ENCODE measurements around the gene NUBP1. TPM values are rescaled to one million over a fixed set of nuclear protein-coding genes. Genes with fewer than 3 reads are reported as not detected.

The NUBP1 gene
- total and polyA plus RNA-seq, 7 experiments from 2014 or later, result 24.0 to 48.3 (median 26.1) TPM

GRCh38 chr16:10754941-10755340 is 11.3 kb downstream of the NUBP1 start:
- intact Hi-C loops (cut with micrococcal nuclease), result no loop called here
- no peak overlapping the region for H3K27ac Mint-ChIP-seq
- CTCF ChIA-PET, result no interaction called here

GRCh38 chr16:10756574-10756973 is 12.9 kb downstream of the NUBP1 start:
- Histone ChIP-seq H3K36me3 (ENCODE audit: control insufficient read depth in 2 of 3, insufficient read depth in 3 of 3, low read length in 3 of 3) (peaks cover 31 to 95% (median 34%) of the 10 kb centered on the region in 3 experiments), H3K27me3 (ENCODE audit: control insufficient read depth in 2 of 2, insufficient read depth in 2 of 2, low read length in 2 of 2) (no peaks in the 10 kb centered on the region), H3K4me1 (ENCODE audit: control insufficient read depth in 2 of 2, insufficient read depth in 2 of 2, low read length in 2 of 2) (no peaks in the 10 kb centered on the region), H3K4me3 (ENCODE audit: low read length) (no peak overlapping the region), H3K27ac (ENCODE audit: low read depth, low read length) (no peak overlapping the region), H3K9me3 (ENCODE audit: control insufficient read depth in 2 of 3, low read length in 3 of 3) (no peaks in the 10 kb centered on the region)
- no peak for DNase-seq
- no peak overlapping the region for H3K4me3 Mint-ChIP-seq
- intact Hi-C loops (cut with micrococcal nuclease), result no loop called here
- H3K27me3 Mint-ChIP-seq, result no peaks in the 10 kb centered on the region
- ChIA-PET CTCF (interaction anchor here (0.8 kb wide), 1 partner anchor 20 kb away, joined by 3 read pairs; no protein-coding TSS in a partner anchor), POLR2A (no interaction called here)
- peaks cover 22 to 65% (median 31%) of the 10 kb centered on the region in 5 donors for H3K36me3 Mint-ChIP-seq
- no peak for ATAC-seq
- H3K4me1 Mint-ChIP-seq, result peaks cover 0 to 12% (median 0%) of the 10 kb centered on the region in 7 donors
- H3K27ac Mint-ChIP-seq, result peak overlapping the region in 1 of 9 donors; percentile 10
- H3K9me3 Mint-ChIP-seq, result no peaks in the 10 kb centered on the region

More at GRCh38 chr16:10754941-10755340, 11.3 kb downstream of the NUBP1 start:
- ATAC-seq, result no peak
- Mint-ChIP-seq H3K27me3 (no peaks in the 10 kb centered on the region), H3K4me1 (peaks cover 0 to 20% (median 6%) of the 10 kb centered on the region in 7 donors), H3K9me3 (no peaks in the 10 kb centered on the region), H3K36me3 (peaks cover 14 to 58% (median 26%) of the 10 kb centered on the region in 5 donors), H3K4me3 (no peak overlapping the region)
- Histone ChIP-seq H3K9me3 (ENCODE audit: control insufficient read depth in 2 of 3, low read length in 3 of 3) (no peaks in the 10 kb centered on the region), H3K4me3 (ENCODE audit: low read length) (no peak overlapping the region), H3K4me1 (ENCODE audit: control insufficient read depth in 2 of 2, insufficient read depth in 2 of 2, low read length in 2 of 2) (no peaks in the 10 kb centered on the region), H3K27me3 (ENCODE audit: control insufficient read depth in 2 of 2, insufficient read depth in 2 of 2, low read length in 2 of 2) (no peaks in the 10 kb centered on the region), H3K27ac (ENCODE audit: low read depth, low read length) (no peak overlapping the region), H3K36me3 (ENCODE audit: control insufficient read depth in 2 of 3, insufficient read depth in 3 of 3, low read length in 3 of 3) (peaks cover 19 to 92% (median 26%) of the 10 kb centered on the region in 3 experiments)
- POLR2A ChIA-PET, result no interaction called here
- no peak for DNase-seq

DNA sequence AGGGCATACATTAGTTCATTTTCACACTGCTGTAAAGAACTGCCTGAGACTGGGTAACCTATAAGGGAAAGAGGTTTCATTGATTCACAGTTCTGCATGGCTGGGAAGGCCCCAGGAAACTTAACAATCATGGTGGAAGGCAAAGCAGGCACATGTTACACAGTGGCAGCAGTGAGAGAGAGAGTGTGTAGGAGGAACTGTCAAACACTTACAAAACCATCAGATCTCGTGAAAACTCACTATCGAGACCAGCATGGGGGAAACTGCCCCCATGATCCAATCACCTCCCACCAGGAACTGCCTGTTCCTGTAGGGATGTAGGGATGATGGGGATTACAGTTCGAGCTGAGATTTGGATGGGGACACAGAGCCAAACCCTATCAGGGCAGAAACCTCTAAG is 17.2 kb downstream of the NUBP1 start:
- peaks cover 0 to 20% (median 4%) of the 10 kb centered on the region in 7 donors for H3K4me1 Mint-ChIP-seq
- Histone ChIP-seq H3K9me3 (ENCODE audit: control insufficient read depth in 2 of 3, low read length in 3 of 3) (no peaks in the 10 kb centered on the region), H3K36me3 (ENCODE audit: control insufficient read depth in 2 of 3, insufficient read depth in 3 of 3, low read length in 3 of 3) (peaks cover 34 to 96% (median 38%) of the 10 kb centered on the region in 3 experiments), H3K27ac (ENCODE audit: low read depth, low read length) (no peak overlapping the region), H3K4me1 (ENCODE audit: control insufficient read depth in 2 of 2, insufficient read depth in 2 of 2, low read length in 2 of 2) (peaks cover 0 to 14% of the 10 kb centered on the region in 2 donors), H3K27me3 (ENCODE audit: control insufficient read depth in 2 of 2, insufficient read depth in 2 of 2, low read length in 2 of 2) (no peaks in the 10 kb centered on the region), H3K4me3 (ENCODE audit: low read length) (no peak overlapping the region)
- no peak overlapping the region for H3K4me3 Mint-ChIP-seq
- CTCF ChIA-PET, result no interaction called here
- peaks cover 0 to 8% (median 0%) of the 10 kb centered on the region in 11 donors for H3K9me3 Mint-ChIP-seq
- no peak for DNase-seq
- no peaks in the 10 kb centered on the region for H3K27me3 Mint-ChIP-seq
- H3K36me3 Mint-ChIP-seq, result peaks cover 25 to 62% (median 45%) of the 10 kb centered on the region in 5 donors
- no peak overlapping the region for H3K27ac Mint-ChIP-seq
- intact Hi-C loops (cut with micrococcal nuclease), result no loop called here
- POLR2A ChIA-PET, result no interaction called here
- ATAC-seq, result no peak

GRCh38 chr16:10761373-10761772 is 17.7 kb downstream of the NUBP1 start:
- Mint-ChIP-seq H3K9me3 (peaks cover 0 to 8% (median 0%) of the 10 kb centered on the region in 11 donors), H3K27me3 (no peaks in the 10 kb centered on the region), H3K4me1 (peaks cover 0 to 25% (median 6%) of the 10 kb centered on the region in 7 donors), H3K4me3 (no peak overlapping the region), H3K27ac (no peak overlapping the region), H3K36me3 (peaks cover 24 to 62% (median 45%) of the 10 kb centered on the region in 5 donors)
- ATAC-seq (no peak), DNase-seq (no peak)
- ChIA-PET POLR2A (no interaction called here), CTCF (no interaction called here)
- Histone ChIP-seq H3K9me3 (ENCODE audit: control insufficient read depth in 2 of 3, low read length in 3 of 3) (no peaks in the 10 kb centered on the region), H3K4me1 (ENCODE audit: control insufficient read depth in 2 of 2, insufficient read depth in 2 of 2, low read length in 2 of 2) (peaks cover 0 to 19% of the 10 kb centered on the region in 2 donors), H3K4me3 (ENCODE audit: low read length) (no peak overlapping the region), H3K27ac (ENCODE audit: low read depth, low read length) (no peak overlapping the region), H3K27me3 (ENCODE audit: control insufficient read depth in 2 of 2, insufficient read depth in 2 of 2, low read length in 2 of 2) (no peaks in the 10 kb centered on the region), H3K36me3 (ENCODE audit: control insufficient read depth in 2 of 3, insufficient read depth in 3 of 3, low read length in 3 of 3) (peaks cover 34 to 93% (median 38%) of the 10 kb centered on the region in 3 experiments)
- intact Hi-C loops (cut with micrococcal nuclease), result no loop called here

DNA sequence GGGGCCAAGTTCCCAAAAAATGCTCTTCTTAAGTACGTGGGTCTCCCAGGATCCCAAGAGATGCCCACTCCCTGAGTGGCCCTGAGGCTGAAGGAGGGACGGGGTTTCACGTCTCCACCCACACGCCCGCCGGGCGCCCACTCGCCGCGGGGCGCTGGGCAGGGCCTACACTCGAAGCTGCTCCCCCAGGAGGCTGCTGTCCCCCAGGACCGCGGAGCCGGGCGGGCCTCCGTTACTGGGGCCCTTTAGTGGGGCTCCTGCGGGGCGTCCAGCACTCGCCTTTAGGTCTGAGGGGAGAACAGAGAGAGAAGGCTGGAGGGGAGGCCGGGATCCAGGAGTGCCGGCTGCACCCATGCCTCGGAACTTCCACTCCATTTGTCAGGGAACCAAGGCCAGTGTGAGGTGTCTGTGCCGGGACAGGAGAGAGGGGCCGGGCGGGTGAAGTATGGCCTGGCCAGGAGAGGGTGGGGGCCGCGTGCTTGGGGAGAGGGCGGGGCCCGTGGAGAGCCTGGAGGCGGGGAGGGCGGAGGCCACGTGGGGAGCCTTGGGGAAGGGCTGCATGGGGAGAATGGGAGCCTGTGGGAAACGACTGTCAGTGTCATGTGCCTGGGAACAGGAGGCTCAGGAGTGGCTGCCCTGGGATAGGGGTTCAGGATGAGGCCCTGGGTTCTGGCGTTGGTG is 18.8 kb downstream of the NUBP1 start:
- H3K4me3 Mint-ChIP-seq, result no peak overlapping the region
- H3K27ac Mint-ChIP-seq, result no peak overlapping the region
- Histone ChIP-seq H3K27me3 (ENCODE audit: control insufficient read depth in 2 of 2, insufficient read depth in 2 of 2, low read length in 2 of 2) (no peaks in the 10 kb centered on the region), H3K36me3 (ENCODE audit: control insufficient read depth in 2 of 3, insufficient read depth in 3 of 3, low read length in 3 of 3) (peaks cover 31 to 88% (median 38%) of the 10 kb centered on the region in 3 experiments), H3K4me3 (ENCODE audit: low read length) (no peak overlapping the region), H3K9me3 (ENCODE audit: control insufficient read depth in 2 of 3, low read length in 3 of 3) (no peaks in the 10 kb centered on the region), H3K27ac (ENCODE audit: low read depth, low read length) (no peak overlapping the region), H3K4me1 (ENCODE audit: control insufficient read depth in 2 of 2, insufficient read depth in 2 of 2, low read length in 2 of 2) (peaks cover 0 to 21% of the 10 kb centered on the region in 2 donors)
- POLR2A ChIA-PET, result no interaction called here
- no peaks in the 10 kb centered on the region for H3K27me3 Mint-ChIP-seq
- DNase-seq (no peak), ATAC-seq (no peak)
- peaks cover 0 to 8% (median 0%) of the 10 kb centered on the region in 11 donors for H3K9me3 Mint-ChIP-seq
- intact Hi-C loops (cut with micrococcal nuclease), result no loop called here
- peaks cover 21 to 65% (median 42%) of the 10 kb centered on the region in 5 donors for H3K36me3 Mint-ChIP-seq
- CTCF ChIA-PET, result no interaction called here
- peaks cover 0 to 25% (median 6%) of the 10 kb centered on the region in 7 donors for H3K4me1 Mint-ChIP-seq

GRCh38 chr16:10763456-10763855 is 19.8 kb downstream of the NUBP1 start:
- Mint-ChIP-seq H3K9me3 (peaks cover 0 to 8% (median 0%) of the 10 kb centered on the region in 11 donors), H3K27me3 (no peaks in the 10 kb centered on the region), H3K4me3 (no peak overlapping the region), H3K27ac (peak overlapping the region in 2 of 9 donors; percentile 5 to 18), H3K4me1 (peaks cover 0 to 25% (median 6%) of the 10 kb centered on the region in 7 donors), H3K36me3 (peaks cover 20 to 64% (median 45%) of the 10 kb centered on the region in 5 donors)
- Histone ChIP-seq H3K27me3 (ENCODE audit: control insufficient read depth in 2 of 2, insufficient read depth in 2 of 2, low read length in 2 of 2) (no peaks in the 10 kb centered on the region), H3K36me3 (ENCODE audit: control insufficient read depth in 2 of 3, insufficient read depth in 3 of 3, low read length in 3 of 3) (peaks cover 21 to 85% (median 29%) of the 10 kb centered on the region in 3 experiments), H3K4me1 (ENCODE audit: control insufficient read depth in 2 of 2, insufficient read depth in 2 of 2, low read length in 2 of 2) (peaks cover 0 to 21% of the 10 kb centered on the region in 2 donors), H3K4me3 (ENCODE audit: low read length) (no peak overlapping the region), H3K27ac (ENCODE audit: low read depth, low read length) (no peak overlapping the region), H3K9me3 (ENCODE audit: control insufficient read depth in 2 of 3, low read length in 3 of 3) (no peaks in the 10 kb centered on the region)
- POLR2A ChIA-PET, result no interaction called here
- DNase-seq (no peak), ATAC-seq (no peak)
- intact Hi-C loops (cut with micrococcal nuclease), result no loop called here
- CTCF ChIA-PET, result no interaction called here

Data from naive thymus-derived CD4-positive, alpha-beta T cell (primary cell).